Heart left ventricle (tissue), 13 donors: ENCODE results near the gene CARS1.

Experiments used
- CTCF ChIP-seq, 12 donors: fragments of 200-600 bp; sonication (generic) in 4 of 12; IDR thresholded peaks; one replicate each; pipeline versions ENCODE4 v1.5.0 to v1.8.0; 2018 to 2022; ENCODE audit warnings: antibody characterized with exemption in 12 of 12, mild to moderate bottlenecking in 5 of 12
- POLR2A ChIP-seq, 2 donors: fragments of 450-650 bp; IDR thresholded peaks; one replicate each; pipeline ENCODE4 v1.6.1; 2017; ENCODE audit warnings: antibody characterized with exemption in 2 of 2, mild to moderate bottlenecking in 2 of 2, moderate library complexity in 2 of 2
- donor health status: ischemic (EF 13 %, LVEDD 7.1; RV severe dilation, severe dysfunction).
- donor health status: DM: no; HTN: yes; CAD: no.
- donor health status: DM: no; HTN: no; CAD: no.
- donor health status: ischemic (EF 25% LVEDD 6.9; RV normal size, moderate dysfunction).
- donor health status: ischemic (EF 25% LVEDD 5.7; RV mildly dilated, moderate dysfunction).
- donor health status: ischemic (EF 35%, LVEDD 5.7; RV mildly dilated, moderate dysfunction).
- donor health status: nonischemic (EF 11% LVEDD 7.7; RV severe dilation, severe dysfunction).
- donor health status: DM: yes; HTN: yes; CAD: no.
- donor health status: PGD.
- donor health status: ischemic (EF 29% LVEDD 5.4; RV normal size, mild dysfunction).
- donor health status: nonischemic (EF 23%, LVEDD 6.1; RV moderate dilation, normal function).

- TF ChIP-seq CTCF (IDR thresholded peaks at IDR 0.05) (no peak), POLR2A (IDR thresholded peaks at IDR 0.05) (no peak)
Measured at GRCh38 chr11:3055891-3056290, 1.3 kb downstream of the CARS1 start.
